Kidney capillary endothelial cell (primary cell): Measurements from ENCODE around the gene SCYL1.

Experiments used
- DNase-seq: peaks from one replicate; pipeline ENCODE4 v3.0.0-alpha.2; 2018; ENCODE audit warnings: low spot score

Gene SCYL1

GRCh38 chr11:65493367-65494176 is 31.3 kb upstream of the SCYL1 start:
- peak; percentile 79 for DNase-seq

DNA sequence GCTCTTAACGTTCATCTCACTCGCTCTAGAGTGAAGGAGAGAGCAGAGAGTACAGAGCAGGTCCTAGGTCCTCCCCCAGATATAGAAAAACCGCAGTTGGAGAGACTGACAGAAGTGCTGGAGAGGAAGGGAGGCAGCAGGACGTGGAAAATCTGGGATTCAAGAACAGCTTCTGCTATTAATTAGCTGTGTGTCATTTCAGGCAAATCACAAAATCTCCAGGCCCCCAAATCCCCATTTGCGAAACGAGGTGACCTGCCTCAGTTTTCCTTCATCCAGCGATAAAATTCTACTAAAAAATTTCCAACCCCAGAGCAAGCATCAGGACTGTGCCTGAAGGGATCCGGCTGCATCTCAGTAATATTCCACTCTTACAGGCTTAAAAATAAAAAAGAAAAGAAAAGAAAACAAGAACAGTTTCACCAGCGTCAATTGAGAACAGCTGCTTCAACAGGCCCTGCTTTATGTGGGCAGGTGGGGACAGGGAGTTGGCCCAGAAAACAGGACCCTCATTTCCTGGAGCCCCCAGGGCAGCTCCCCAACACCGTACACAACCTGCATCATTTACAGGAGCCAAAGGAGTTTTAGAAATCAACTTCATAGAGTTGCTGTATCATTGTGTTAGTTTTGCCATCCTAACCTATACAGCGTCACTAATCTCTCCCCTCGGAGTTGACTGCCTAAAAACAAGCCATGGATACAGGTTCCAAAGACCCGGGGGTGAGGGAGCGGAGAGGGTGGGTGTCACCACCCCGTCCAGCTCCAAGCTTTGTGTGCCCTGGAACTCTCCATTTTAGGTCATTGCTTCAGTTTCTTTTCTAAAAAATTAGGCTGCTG is 28.4 kb upstream of the SCYL1 start:
- DNase-seq, result no peak

- DNase-seq, result peak; percentile 100
Observed at GRCh38 chr11:65497141-65498041, 27.5 kb upstream of the SCYL1 start.

DNA sequence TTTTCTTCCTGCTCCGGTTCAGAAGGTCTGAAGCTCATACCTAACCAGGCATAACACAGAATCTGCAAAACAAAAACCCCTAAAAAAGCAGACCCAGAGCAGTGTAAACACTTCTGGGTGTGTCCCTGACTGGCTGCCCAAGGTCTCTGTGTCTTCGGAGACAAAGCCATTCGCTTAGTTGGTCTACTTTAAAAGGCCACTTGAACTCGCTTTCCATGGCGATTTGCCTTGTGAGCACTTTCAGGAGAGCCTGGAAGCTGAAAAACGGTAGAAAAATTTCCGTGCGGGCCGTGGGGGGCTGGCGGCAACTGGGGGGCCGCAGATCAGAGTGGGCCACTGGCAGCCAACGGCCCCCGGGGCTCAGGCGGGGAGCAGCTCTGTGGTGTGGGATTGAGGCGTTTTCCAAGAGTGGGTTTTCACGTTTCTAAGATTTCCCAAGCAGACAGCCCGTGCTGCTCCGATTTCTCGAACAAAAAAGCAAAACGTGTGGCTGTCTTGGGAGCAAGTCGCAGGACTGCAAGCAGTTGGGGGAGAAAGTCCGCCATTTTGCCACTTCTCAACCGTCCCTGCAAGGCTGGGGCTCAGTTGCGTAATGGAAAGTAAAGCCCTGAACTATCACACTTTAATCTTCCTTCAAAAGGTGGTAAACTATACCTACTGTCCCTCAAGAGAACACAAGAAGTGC is 26.7 kb upstream of the SCYL1 start:
- peak; percentile 60 for DNase-seq

- no peak for DNase-seq
Observed at GRCh38 chr11:65498727-65498976, 26.2 kb upstream of the SCYL1 start.

DNA sequence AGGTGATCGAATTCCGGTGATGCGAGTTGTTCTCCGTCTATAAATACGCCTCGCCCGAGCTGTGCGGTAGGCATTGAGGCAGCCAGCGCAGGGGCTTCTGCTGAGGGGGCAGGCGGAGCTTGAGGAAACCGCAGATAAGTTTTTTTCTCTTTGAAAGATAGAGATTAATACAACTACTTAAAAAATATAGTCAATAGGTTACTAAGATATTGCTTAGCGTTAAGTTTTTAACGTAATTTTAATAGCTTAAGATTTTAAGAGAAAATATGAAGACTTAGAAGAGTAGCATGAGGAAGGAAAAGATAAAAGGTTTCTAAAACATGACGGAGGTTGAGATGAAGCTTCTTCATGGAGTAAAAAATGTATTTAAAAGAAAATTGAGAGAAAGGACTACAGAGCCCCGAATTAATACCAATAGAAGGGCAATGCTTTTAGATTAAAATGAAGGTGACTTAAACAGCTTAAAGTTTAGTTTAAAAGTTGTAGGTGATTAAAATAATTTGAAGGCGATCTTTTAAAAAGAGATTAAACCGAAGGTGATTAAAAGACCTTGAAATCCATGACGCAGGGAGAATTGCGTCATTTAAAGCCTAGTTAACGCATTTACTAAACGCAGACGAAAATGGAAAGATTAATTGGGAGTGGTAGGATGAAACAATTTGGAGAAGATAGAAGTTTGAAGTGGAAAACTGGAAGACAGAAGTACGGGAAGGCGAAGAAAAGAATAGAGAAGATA is 25.7 kb upstream of the SCYL1 start, which contains the start of gene MALAT1:
MALAT1 (plus strand) TSS at position 69 of the 736 bp plus-strand sequence.
- DNase-seq, result peak; percentile 84

DNA sequence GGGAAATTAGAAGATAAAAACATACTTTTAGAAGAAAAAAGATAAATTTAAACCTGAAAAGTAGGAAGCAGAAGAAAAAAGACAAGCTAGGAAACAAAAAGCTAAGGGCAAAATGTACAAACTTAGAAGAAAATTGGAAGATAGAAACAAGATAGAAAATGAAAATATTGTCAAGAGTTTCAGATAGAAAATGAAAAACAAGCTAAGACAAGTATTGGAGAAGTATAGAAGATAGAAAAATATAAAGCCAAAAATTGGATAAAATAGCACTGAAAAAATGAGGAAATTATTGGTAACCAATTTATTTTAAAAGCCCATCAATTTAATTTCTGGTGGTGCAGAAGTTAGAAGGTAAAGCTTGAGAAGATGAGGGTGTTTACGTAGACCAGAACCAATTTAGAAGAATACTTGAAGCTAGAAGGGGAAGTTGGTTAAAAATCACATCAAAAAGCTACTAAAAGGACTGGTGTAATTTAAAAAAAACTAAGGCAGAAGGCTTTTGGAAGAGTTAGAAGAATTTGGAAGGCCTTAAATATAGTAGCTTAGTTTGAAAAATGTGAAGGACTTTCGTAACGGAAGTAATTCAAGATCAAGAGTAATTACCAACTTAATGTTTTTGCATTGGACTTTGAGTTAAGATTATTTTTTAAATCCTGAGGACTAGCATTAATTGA is 25.0 kb upstream of the SCYL1 start:
- peak; percentile 51 for DNase-seq

DNA sequence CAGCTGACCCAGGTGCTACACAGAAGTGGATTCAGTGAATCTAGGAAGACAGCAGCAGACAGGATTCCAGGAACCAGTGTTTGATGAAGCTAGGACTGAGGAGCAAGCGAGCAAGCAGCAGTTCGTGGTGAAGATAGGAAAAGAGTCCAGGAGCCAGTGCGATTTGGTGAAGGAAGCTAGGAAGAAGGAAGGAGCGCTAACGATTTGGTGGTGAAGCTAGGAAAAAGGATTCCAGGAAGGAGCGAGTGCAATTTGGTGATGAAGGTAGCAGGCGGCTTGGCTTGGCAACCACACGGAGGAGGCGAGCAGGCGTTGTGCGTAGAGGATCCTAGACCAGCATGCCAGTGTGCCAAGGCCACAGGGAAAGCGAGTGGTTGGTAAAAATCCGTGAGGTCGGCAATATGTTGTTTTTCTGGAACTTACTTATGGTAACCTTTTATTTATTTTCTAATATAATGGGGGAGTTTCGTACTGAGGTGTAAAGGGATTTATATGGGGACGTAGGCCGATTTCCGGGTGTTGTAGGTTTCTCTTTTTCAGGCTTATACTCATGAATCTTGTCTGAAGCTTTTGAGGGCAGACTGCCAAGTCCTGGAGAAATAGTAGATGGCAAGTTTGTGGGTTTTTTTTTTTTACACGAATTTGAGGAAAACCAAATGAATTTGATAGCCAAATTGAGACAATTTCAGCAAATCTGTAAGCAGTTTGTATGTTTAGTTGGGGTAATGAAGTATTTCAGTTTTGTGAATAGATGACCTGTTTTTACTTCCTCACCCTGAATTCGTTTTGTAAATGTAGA is 24.3 kb upstream of the SCYL1 start:
- DNase-seq, result peak; percentile 45

GRCh38 chr11:65501186-65501471 is 23.8 kb upstream of the SCYL1 start:
- peak; percentile 42 for DNase-seq

GRCh38 chr11:65501472-65502273 is 23.2 kb upstream of the SCYL1 start:
- no peak for DNase-seq

GRCh38 chr11:65502274-65502554 is 22.7 kb upstream of the SCYL1 start:
- DNase-seq, result peak; percentile 40

- peak; percentile 41 for DNase-seq
Observed at GRCh38 chr11:65502555-65503367, 22.1 kb upstream of the SCYL1 start.

- peak; percentile 41 for DNase-seq
Observed at GRCh38 chr11:65503368-65503948, 21.4 kb upstream of the SCYL1 start.

GRCh38 chr11:65503949-65504673 is 20.8 kb upstream of the SCYL1 start:
- peak; percentile 46 for DNase-seq

- no peak for DNase-seq
Observed at GRCh38 chr11:65504674-65505465, 20.0 kb upstream of the SCYL1 start.
